Hepatocyte (in vitro differentiated cells): Measurements from ENCODE around the gene SLC34A3. TPM values are rescaled to one million over a fixed set of nuclear protein-coding genes. Genes with fewer than 3 reads are reported as not detected.

Experiments used
- DNase-seq: peaks from one replicate; pipeline ENCODE4 v3.0.0-alpha.2; 2016; ENCODE audit warnings: low spot score
- H2AFZ ChIP-seq: fragments of 200-600 bp; sonication (generic); 2 replicates; pipeline ENCODE4 v1.6.0; 2016; ENCODE audit warnings: antibody characterized with exemption, mild to moderate bottlenecking
- H3K27ac ChIP-seq: fragments of 200-600 bp; sonication (generic); 2 replicates; pipeline ENCODE4 v1.5.1; 2016; ENCODE audit warnings: mild to moderate bottlenecking
- H3K27me3 ChIP-seq: fragments of 200-600 bp; sonication (generic); 2 replicates; pipeline ENCODE4 v1.6.1; 2016
- H3K36me3 ChIP-seq: fragments of 200-600 bp; sonication (generic); replicated peaks from 2 replicates; pipeline ENCODE4 v1.5.1; 2016; ENCODE audit warnings: low read depth; ENCODE audit not compliant: insufficient read depth
- H3K4me1 ChIP-seq: fragments of 200-600 bp; sonication (generic); 2 replicates; pipeline ENCODE4 v1.5.1; 2016; ENCODE audit warnings: mild to moderate bottlenecking, moderate library complexity; ENCODE audit not compliant: insufficient read depth
- H3K4me2 ChIP-seq: fragments of 200-600 bp; sonication (generic); 2 replicates; pipeline ENCODE4 v1.6.0; 2016
- H3K4me3 ChIP-seq: fragments of 200-600 bp; sonication (generic); 2 replicates; pipeline ENCODE4 v1.5.1; 2016; ENCODE audit warnings: mild to moderate bottlenecking
- H3K79me2 ChIP-seq: fragments of 200-600 bp; sonication (generic); 2 replicates; pipeline ENCODE4 v1.6.0; 2017; ENCODE audit warnings: mild to moderate bottlenecking
- H3K9me2 ChIP-seq: fragments of 200-600 bp; sonication (generic); replicated peaks from 2 replicates; pipeline ENCODE4 v1.6.0; 2017; ENCODE audit warnings: mild to moderate bottlenecking; ENCODE audit not compliant: insufficient read depth
- H3K9me3 ChIP-seq: fragments of 200-600 bp; sonication (generic); 2 replicates; pipeline ENCODE4 v1.5.1; 2016; ENCODE audit warnings: low read depth, mild to moderate bottlenecking
- H4K20me1 ChIP-seq: fragments of 200-600 bp; sonication (generic); 2 replicates; pipeline ENCODE4 v1.6.0; 2016; ENCODE audit warnings: mild to moderate bottlenecking; ENCODE audit not compliant: insufficient read depth, poor library complexity, severe bottlenecking
- CTCF ChIP-seq: fragments of 200-600 bp; sonication (generic); IDR thresholded peaks from 2 replicates; pipeline ENCODE4 v1.5.1; 2016; ENCODE audit warnings: antibody characterized with exemption, mild to moderate bottlenecking; ENCODE audit not compliant: poor library complexity
- EZH2 ChIP-seq: fragments of 200-600 bp; sonication (generic); IDR thresholded peaks from 2 replicates; pipeline ENCODE4 v1.6.1; 2016; ENCODE audit warnings: antibody characterized with exemption, mild to moderate bottlenecking, borderline replicate concordance
- EZH2phosphoT487 ChIP-seq: fragments of 200-600 bp; sonication (generic); IDR thresholded peaks from one replicate; pipeline ENCODE4 v1.6.1; 2018; ENCODE audit warnings: antibody characterized with exemption, mild to moderate bottlenecking, low read depth, moderate library complexity; ENCODE audit not compliant: unreplicated experiment, severe bottlenecking
- WGBS: methylation state at CpG from one replicate; pipeline ENCODE4 v1.1.6; 2016; ENCODE audit warnings: low lambda C conversion rate; ENCODE audit errors: missing lambda C conversion rate; 5-methylcytosine and 5-hydroxymethylcytosine counted together
- polyA plus RNA-seq: library from polyadenylated mRNA; unstranded; fragments of >200 nt; fragmentation: Nextera tagmentation; extraction: Ambion mirVana; gene quantifications from 2 replicates; pipeline ENCODE4 v1.2.1, GENCODE V29; 2016
- total RNA-seq: library from RNA; depleted of rRNA; stranded (reverse); fragments of >200 nt; gene quantifications from 2 replicates; pipeline ENCODE4 v1.2.3, GENCODE V29; 2014

Gene SLC34A3
- total and polyA plus RNA-seq, 2 experiments from 2014 or later: 2.7 to 4.7 TPM

DNA sequence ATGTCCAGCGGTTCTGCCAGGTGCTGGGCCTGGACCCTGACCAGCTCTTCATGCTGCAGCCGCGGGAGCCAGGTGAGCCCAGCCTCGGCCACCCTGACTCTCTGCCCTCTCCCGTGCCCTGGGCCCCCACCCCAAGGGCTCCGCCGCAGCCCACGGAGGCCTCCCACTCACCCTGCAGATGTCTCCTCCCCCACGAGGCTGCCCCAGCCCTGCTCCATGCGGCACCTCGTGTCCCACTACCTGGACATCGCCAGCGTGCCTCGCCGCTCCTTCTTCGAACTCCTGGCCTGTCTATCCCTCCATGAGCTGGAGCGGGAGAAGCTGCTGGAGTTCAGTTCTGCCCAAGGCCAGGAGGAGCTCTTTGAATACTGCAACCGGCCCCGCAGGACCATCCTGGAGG lies 16.1 kb upstream of the SLC34A3 start:
- no peak overlapping the region for H2AFZ ChIP-seq
- H4K20me1 ChIP-seq: no peaks in the 10 kb centered on the region
- no peak for TF ChIP-seq EZH2phosphoT487
- no peak for TF ChIP-seq CTCF
- TF ChIP-seq EZH2: no peak
- H3K27me3 ChIP-seq: no peaks in the 10 kb centered on the region
- H3K36me3 ChIP-seq: no peaks in the 10 kb centered on the region
- 95% methylated on average over 7 of the region's 19 CpGs for WGBS
- H3K4me2 ChIP-seq: no peak overlapping the region
- no peaks in the 10 kb centered on the region for H3K9me2 ChIP-seq
- DNase-seq: no peak
- peaks cover 22% of the 10 kb centered on the region for H3K4me1 ChIP-seq
- H3K4me3 ChIP-seq: no peak overlapping the region
- no peak overlapping the region for H3K27ac ChIP-seq
- no peaks in the 10 kb centered on the region for H3K79me2 ChIP-seq
- no peaks in the 10 kb centered on the region for H3K9me3 ChIP-seq

GRCh38 chr9:137215196-137215986 lies 15.3 kb upstream of the SLC34A3 start:
- H3K4me1 ChIP-seq: peaks cover 22% of the 10 kb centered on the region
- 96% methylated on average over 18 of the region's 22 CpGs for WGBS
- no peak overlapping the region for H3K27ac ChIP-seq
- no peak overlapping the region for H2AFZ ChIP-seq
- H3K27me3 ChIP-seq: no peaks in the 10 kb centered on the region
- no peak for TF ChIP-seq EZH2
- no peak for TF ChIP-seq EZH2phosphoT487
- TF ChIP-seq CTCF: no peak
- no peaks in the 10 kb centered on the region for H3K79me2 ChIP-seq
- no peak overlapping the region for H3K4me3 ChIP-seq
- H3K36me3 ChIP-seq: no peaks in the 10 kb centered on the region
- DNase-seq: no peak
- H3K9me2 ChIP-seq: no peaks in the 10 kb centered on the region
- no peaks in the 10 kb centered on the region for H4K20me1 ChIP-seq
- H3K4me2 ChIP-seq: no peak overlapping the region
- H3K9me3 ChIP-seq: no peaks in the 10 kb centered on the region

- H2AFZ ChIP-seq: no peak overlapping the region
- no peaks in the 10 kb centered on the region for H3K79me2 ChIP-seq
- H3K27me3 ChIP-seq: no peaks in the 10 kb centered on the region
- TF ChIP-seq CTCF: no peak
- TF ChIP-seq EZH2: no peak
- TF ChIP-seq EZH2phosphoT487: no peak
- no peaks in the 10 kb centered on the region for H4K20me1 ChIP-seq
- no peaks in the 10 kb centered on the region for H3K9me2 ChIP-seq
- H3K27ac ChIP-seq: no peak overlapping the region
- peaks cover 22% of the 10 kb centered on the region for H3K4me1 ChIP-seq
- no peak overlapping the region for H3K4me3 ChIP-seq
- H3K4me2 ChIP-seq: peak overlapping the region; percentile 70
- H3K9me3 ChIP-seq: no peaks in the 10 kb centered on the region
- DNase-seq: no peak
- no peaks in the 10 kb centered on the region for H3K36me3 ChIP-seq
- WGBS: 94% methylated on average over 21 of the region's 30 CpGs
Observed at GRCh38 chr9:137216188-137216965, 14.3 kb upstream of the SLC34A3 start.
